HG03521 (cell line): ENCODE data around the gene RPH3AL.
"Not testable (repeated sequence)": the region's sequence is repeated elsewhere in the genome, so short reads cannot be mapped to it uniquely, and the experiment has no call there.

ENCODE experiments used
- ATAC-seq: cut with Tn5 transposase; IDR thresholded peaks from one replicate; pipeline ENCODE4 v1.9.1; 2021; ENCODE audit warnings: mild to moderate bottlenecking, moderate library complexity; ENCODE audit not compliant: unreplicated experiment

Gene RPH3AL

GRCh38 chr17:379531-380465 lies 27.2 kb upstream of the RPH3AL start:
- ATAC-seq = no peak

GRCh38 chr17:378068-378467 lies 25.5 kb upstream of the RPH3AL start:
- ATAC-seq = no peak

GRCh38 chr17:376936-377863 lies 24.6 kb upstream of the RPH3AL start:
- ATAC-seq = no peak

GRCh38 chr17:373613-374230 lies 21.1 kb upstream of the RPH3AL start:
- no peak for ATAC-seq

- ATAC-seq = no peak
Measured at GRCh38 chr17:372157-373152, 19.8 kb upstream of the RPH3AL start.

GRCh38 chr17:371583-371982 lies 19.0 kb upstream of the RPH3AL start:
- ATAC-seq = no peak

- not testable (repeated sequence) for ATAC-seq
Measured at GRCh38 chr17:367656-368055, 15.0 kb upstream of the RPH3AL start.

GRCh38 chr17:366657-367615 lies 14.3 kb upstream of the RPH3AL start:
- ATAC-seq = not testable (repeated sequence)

GRCh38 chr17:364766-365165 lies 12.2 kb upstream of the RPH3AL start:
- ATAC-seq = no peak

GRCh38 chr17:364308-364707 lies 11.7 kb upstream of the RPH3AL start:
- ATAC-seq = no peak

GRCh38 chr17:362721-363120 lies 10.1 kb upstream of the RPH3AL start:
- ATAC-seq = no peak

- no peak for ATAC-seq
Measured at GRCh38 chr17:360092-360750, 7.6 kb upstream of the RPH3AL start.

GRCh38 chr17:358491-359151 lies 6.0 kb upstream of the RPH3AL start:
- no peak for ATAC-seq

GRCh38 chr17:357644-358043 lies 5.0 kb upstream of the RPH3AL start:
- ATAC-seq = no peak

- ATAC-seq = no peak
Measured at GRCh38 chr17:356671-357434, 4.2 kb upstream of the RPH3AL start.

GRCh38 chr17:354651-355556 lies 2.3 kb upstream of the RPH3AL start:
- ATAC-seq = no peak
